Osteocyte (in vitro differentiated cells): ENCODE measurements around the gene MAPK7. TPM values are rescaled to one million over a fixed set of nuclear protein-coding genes. Genes with fewer than 3 reads are reported as not detected.

Source experiments
- DNase-seq: peaks from one replicate; pipeline ENCODE4 v3.0.0; 2021; ENCODE audit warnings: mixed read lengths; ENCODE audit not compliant: unreplicated experiment; ENCODE audit errors: extremely low spot score
- H3K27ac Mint-ChIP-seq: one replicate; pipeline ENCODE4 v1.8.0; 2021; ENCODE audit warnings: mild to moderate bottlenecking, mixed read lengths; ENCODE audit not compliant: unreplicated experiment
- H3K27me3 Mint-ChIP-seq: one replicate; pipeline ENCODE4 v1.8.0; 2021; ENCODE audit warnings: mixed read lengths; ENCODE audit not compliant: unreplicated experiment
- H3K36me3 Mint-ChIP-seq: one replicate; pipeline ENCODE4 v1.8.0; 2021; ENCODE audit warnings: mixed read lengths; ENCODE audit not compliant: unreplicated experiment
- H3K4me1 Mint-ChIP-seq: one replicate; pipeline ENCODE4 v1.8.0; 2021; ENCODE audit warnings: mixed read lengths; ENCODE audit not compliant: unreplicated experiment
- H3K4me3 Mint-ChIP-seq: one replicate; pipeline ENCODE4 v1.8.0; 2021; ENCODE audit warnings: mild to moderate bottlenecking, moderate library complexity, mixed read lengths; ENCODE audit not compliant: unreplicated experiment
- H3K9me3 Mint-ChIP-seq: one replicate; pipeline ENCODE4 v1.8.0; 2021; ENCODE audit warnings: mixed read lengths; ENCODE audit not compliant: unreplicated experiment
- CTCF ChIP-seq: fragments of 200-600 bp; sonication (generic); IDR thresholded peaks from 2 replicates; pipeline ENCODE4 v1.5.0; 2021; ENCODE audit warnings: antibody characterized with exemption, mild to moderate bottlenecking, moderate library complexity
- total RNA-seq: library from RNA; stranded (reverse); gene quantifications from 2 replicates; pipeline ENCODE4 v1.2.1, GENCODE V29; 2021

MAPK7 gene
- total RNA-seq, 1 donor from 2014 or later, result 37.1 TPM

DNA sequence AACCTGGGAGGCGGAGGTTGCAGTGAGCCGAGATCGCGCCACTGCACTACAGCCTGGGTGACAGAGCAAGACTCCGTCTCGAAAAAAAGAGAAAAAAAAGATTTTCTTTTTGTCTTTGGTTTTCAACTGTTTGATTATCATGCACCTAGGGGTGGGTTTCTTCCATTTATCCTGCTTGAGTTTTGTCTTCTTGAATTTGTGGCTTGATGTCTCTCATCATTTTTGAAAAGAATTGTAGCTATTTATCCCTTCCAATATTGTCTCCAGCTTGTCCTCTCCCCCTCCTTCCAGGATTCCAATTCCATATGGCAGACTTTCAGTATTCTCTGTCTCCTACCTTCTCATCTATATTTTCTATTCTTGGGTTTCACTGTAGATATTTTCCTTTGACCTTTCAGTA, 23.6 kb upstream of the MAPK7 start:
- Mint-ChIP-seq H3K4me3 (no peak overlapping the region), H3K36me3 (peaks cover 16% of the 10 kb centered on the region), H3K27me3 (no peaks in the 10 kb centered on the region), H3K9me3 (no peaks in the 10 kb centered on the region), H3K27ac (peak overlapping the region; percentile 20), H3K4me1 (peaks cover 12% of the 10 kb centered on the region)
- TF ChIP-seq CTCF, result no peak
- no peak for DNase-seq

GRCh38 chr17:19357351-19357750, 20.9 kb upstream of the MAPK7 start:
- H3K4me1 Mint-ChIP-seq, result peaks cover 20% of the 10 kb centered on the region
- H3K4me3 Mint-ChIP-seq, result no peak overlapping the region
- no peak for DNase-seq
- H3K27ac Mint-ChIP-seq, result no peak overlapping the region
- H3K9me3 Mint-ChIP-seq, result no peaks in the 10 kb centered on the region
- H3K27me3 Mint-ChIP-seq, result no peaks in the 10 kb centered on the region
- peaks cover 10% of the 10 kb centered on the region for H3K36me3 Mint-ChIP-seq
- TF ChIP-seq CTCF, result no peak

DNA sequence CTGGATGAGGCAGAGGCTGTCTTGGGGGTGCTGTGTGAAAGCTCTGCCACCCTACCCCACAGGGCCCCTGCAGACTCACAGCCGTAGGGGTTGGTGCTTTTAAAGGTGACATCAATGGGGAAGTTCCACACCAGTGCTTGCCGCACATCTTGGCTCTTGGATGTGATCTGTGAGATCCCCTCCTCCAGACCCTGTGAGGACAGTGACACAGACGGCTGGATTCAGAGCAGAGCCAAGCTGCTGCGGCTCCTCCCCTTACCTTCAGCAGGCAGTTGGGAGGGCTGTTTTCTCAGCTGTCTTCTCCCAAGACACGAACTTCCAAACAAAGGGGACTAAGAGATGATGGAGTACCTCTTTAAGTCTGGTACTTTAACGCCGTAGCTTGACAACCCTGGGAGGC, 20.5 kb upstream of the MAPK7 start:
- no peak for DNase-seq
- H3K36me3 Mint-ChIP-seq, result peaks cover 10% of the 10 kb centered on the region
- no peaks in the 10 kb centered on the region for H3K9me3 Mint-ChIP-seq
- peaks cover 20% of the 10 kb centered on the region for H3K4me1 Mint-ChIP-seq
- no peak overlapping the region for H3K27ac Mint-ChIP-seq
- H3K27me3 Mint-ChIP-seq, result no peaks in the 10 kb centered on the region
- no peak for TF ChIP-seq CTCF
- no peak overlapping the region for H3K4me3 Mint-ChIP-seq

GRCh38 chr17:19359151-19359550, 19.1 kb upstream of the MAPK7 start:
- H3K9me3 Mint-ChIP-seq, result no peaks in the 10 kb centered on the region
- DNase-seq, result no peak
- H3K4me1 Mint-ChIP-seq, result peaks cover 25% of the 10 kb centered on the region
- peaks cover 10% of the 10 kb centered on the region for H3K36me3 Mint-ChIP-seq
- H3K27me3 Mint-ChIP-seq, result no peaks in the 10 kb centered on the region
- no peak overlapping the region for H3K27ac Mint-ChIP-seq
- no peak overlapping the region for H3K4me3 Mint-ChIP-seq
- TF ChIP-seq CTCF, result no peak

GRCh38 chr17:19359856-19360255, 18.4 kb upstream of the MAPK7 start:
- Mint-ChIP-seq H3K4me1 (peaks cover 27% of the 10 kb centered on the region), H3K4me3 (no peak overlapping the region), H3K27ac (no peak overlapping the region), H3K36me3 (peaks cover 10% of the 10 kb centered on the region), H3K9me3 (no peaks in the 10 kb centered on the region), H3K27me3 (no peaks in the 10 kb centered on the region)
- TF ChIP-seq CTCF, result no peak
- DNase-seq, result no peak
